Activated CD8-positive, alpha-beta memory T cell treated with anti-CD3 and anti-CD28 coated beads, Interleukin-2, amount 50 U/mL, for 48 hours (primary cell): ENCODE results near the gene COP1.

ENCODE experiments used
- DNase-seq: peaks from one replicate; pipeline ENCODE4 v3.0.0-alpha.2; 2020

COP1 gene

DNA sequence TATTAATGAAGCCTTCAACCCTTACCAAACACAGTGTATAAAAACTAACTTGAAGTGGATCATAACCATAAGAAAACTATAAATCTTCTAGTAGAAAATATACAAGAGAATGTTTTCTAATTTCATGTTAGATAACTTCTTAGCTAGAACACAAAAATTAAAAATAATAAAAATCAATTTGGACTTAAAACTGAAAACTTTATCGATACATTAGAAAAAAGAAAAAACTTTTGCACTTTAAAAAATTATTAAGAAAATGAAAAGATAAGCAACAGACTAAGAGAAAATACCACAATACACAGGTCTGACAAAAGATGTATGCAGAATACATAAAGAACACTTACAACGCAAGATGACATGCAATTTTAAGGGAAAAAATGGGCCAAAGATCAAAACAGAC, 8.7 kb downstream of the COP1 start:
- DNase-seq = no peak

GRCh38 chr1:176196728-176197127, 10.4 kb downstream of the COP1 start:
- no peak for DNase-seq

- no peak for DNase-seq
These were observed 11.5 kb downstream of the COP1 start for GRCh38 chr1:176195547-176195946.

DNA sequence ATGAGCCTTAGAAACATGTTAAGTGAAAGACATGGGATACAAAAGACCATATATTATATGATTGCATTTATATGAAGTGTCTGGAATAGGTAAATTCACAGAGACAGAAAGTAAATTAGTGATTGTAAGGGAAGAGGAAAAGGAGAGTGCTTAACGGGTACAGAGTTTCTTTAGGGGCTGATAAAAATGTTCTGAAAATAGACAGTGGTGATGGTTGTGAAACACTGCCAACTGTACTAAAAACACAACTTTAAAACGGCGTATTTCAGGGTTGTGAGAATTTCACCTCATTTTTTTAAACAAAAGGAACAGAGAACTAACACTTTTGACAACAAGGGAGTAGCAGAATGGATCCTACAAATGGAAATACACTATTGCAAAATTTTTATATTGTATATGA, 13.4 kb downstream of the COP1 start:
- DNase-seq = no peak

- DNase-seq = no peak
These were observed 14.1 kb downstream of the COP1 start for GRCh38 chr1:176193023-176193422.

DNA sequence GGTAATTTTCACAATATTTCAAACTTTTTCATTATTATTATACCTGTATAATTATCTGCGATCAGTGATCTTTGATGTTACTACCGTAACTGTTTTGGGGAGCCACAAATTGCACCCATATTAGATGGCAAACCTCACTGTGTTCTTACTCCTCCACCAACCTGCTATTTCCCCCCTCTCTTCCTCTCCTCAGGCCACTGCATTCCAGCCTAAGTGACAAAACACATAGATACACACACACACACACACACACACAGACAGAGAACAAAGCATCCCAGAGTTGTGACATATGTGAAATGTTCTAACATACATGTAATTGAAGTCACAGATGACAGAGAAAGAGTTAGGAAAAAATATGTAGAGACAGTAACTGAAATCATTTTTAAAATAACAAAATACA, 18.5 kb downstream of the COP1 start:
- no peak for DNase-seq

- no peak for DNase-seq
These were observed 20.1 kb downstream of the COP1 start for GRCh38 chr1:176187001-176187400.

DNA sequence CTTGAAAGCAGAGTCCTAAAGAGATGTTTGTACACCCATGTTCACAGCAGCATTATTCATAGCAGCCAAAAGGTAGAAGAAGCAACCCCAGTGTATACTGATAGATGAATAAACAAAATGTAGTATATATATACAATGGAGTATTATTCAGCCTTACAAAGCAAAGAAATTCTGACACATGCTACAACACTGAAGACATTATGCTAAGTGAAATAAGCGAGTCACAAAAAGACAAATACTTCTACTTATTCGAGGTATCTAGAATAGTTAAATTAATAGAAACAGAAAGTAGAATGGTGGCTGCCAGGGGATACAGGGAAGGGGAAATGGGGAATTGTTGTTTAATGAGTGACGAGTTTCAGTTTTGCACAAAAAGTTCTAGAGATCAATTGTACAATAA, 23.5 kb downstream of the COP1 start:
- no peak for DNase-seq

DNA sequence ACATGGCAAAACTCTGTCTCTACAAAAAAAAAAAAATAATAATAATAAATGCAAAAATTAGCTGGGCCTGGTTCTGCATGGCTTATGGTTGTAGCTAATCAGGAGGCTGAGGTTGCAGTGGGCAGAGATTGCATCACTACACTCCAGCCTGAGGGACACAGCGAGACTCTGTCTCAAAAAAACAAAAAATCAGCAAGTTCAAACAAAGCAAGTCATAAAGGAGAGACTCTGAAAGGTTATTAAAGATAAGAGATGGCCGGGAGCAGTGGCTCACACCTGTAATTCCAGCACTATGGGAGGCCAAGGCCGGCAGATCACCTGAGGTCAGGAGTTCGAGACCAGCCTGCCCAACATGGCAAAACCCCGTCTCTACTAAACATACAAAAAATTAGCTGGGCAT, 28.8 kb downstream of the COP1 start:
- DNase-seq = no peak

- no peak for DNase-seq
These were observed 29.3 kb downstream of the COP1 start for GRCh38 chr1:176177764-176178163.

GRCh38 chr1:176174108-176174507, 33.0 kb downstream of the COP1 start:
- no peak for DNase-seq

DNA sequence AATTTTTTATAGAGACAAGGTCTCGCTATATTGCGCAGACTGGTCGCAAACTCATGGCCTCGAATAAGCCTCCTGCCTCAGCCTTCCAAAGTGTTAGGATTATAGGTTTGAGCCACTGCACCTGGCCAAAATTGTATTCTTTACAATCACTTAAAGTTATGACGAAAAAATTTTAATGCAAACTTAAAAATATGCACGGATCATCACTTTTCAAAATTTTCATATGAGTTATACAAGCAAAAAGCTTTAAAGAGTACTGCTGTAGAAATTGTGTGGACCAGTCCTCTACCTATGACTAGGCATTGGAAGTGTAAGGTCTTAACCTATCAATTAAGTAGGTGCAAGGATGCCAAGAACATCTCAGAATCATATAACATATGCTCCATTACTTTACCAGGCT, 34.9 kb downstream of the COP1 start:
- DNase-seq = no peak

DNA sequence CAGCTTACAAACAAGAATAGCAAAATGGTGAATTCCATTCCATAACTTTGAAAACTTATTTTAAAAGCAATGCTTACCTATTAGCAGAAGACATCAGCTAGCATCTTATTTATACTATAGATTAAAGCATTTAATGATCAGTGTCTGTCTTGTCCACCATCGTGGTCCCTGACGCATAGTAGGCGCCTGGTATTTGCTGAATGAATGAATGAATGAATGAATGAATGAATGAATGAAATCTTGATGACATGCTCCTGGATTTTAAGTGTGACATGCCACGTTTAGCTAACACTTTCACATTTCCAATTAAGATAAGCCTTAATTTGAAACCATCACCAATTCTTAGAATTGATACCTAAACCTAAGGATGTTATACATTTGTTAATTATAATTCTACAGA, 39.9 kb downstream of the COP1 start:
- no peak for DNase-seq

DNA sequence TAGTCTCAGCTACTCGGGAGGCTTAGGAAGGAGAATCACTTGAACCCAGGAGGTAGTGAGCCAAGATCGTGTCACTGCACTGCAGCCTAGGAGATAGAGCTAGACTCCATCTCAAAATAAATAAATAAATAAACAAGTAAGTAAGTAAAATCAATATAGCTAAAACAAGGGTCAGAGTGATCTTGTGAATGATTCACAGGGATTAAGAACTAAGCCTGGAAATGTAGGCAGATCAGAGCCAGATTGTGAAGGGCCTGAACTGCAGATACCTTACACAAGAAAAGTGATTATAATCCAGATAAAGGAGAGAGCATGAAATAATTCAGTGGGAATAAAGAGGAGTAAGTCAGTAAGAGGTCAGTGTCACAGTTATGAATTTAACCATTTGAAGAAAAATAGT, 41.5 kb downstream of the COP1 start:
- DNase-seq = no peak

DNA sequence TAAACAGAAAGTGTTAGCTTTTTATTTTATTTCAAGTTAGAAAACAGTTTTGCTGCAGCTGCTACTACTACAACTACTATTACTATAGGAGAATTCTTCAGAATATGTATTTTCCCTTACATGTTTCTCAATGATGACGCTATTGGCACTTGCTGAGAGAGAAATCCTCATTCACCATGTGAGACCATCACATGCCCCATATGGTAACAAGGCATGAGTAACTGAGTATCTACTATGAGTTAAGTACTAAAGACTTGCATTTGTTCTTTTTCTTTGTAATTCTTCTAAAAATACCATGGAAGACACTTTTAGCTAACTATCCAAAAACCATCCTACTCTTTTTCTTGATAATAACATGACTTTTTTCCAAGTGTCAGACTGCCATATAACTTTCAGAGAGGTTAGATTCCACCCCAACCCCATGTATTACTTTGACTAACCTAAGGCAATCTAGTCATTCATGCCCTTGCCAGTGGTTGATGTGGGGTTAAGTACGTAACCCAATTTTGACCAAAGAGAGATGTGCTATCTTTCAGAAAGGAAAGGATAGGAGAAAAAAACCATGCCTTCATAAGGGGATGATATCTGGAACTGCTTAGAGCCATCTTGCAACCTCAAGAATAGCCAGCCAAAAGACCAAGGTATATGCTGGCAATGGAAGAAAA, 42.9 kb downstream of the COP1 start:
- DNase-seq = no peak

GRCh38 chr1:176159993-176160392, 47.1 kb downstream of the COP1 start:
- no peak for DNase-seq

- no peak for DNase-seq
These were observed 49.1 kb downstream of the COP1 start for GRCh38 chr1:176157995-176158394.

DNA sequence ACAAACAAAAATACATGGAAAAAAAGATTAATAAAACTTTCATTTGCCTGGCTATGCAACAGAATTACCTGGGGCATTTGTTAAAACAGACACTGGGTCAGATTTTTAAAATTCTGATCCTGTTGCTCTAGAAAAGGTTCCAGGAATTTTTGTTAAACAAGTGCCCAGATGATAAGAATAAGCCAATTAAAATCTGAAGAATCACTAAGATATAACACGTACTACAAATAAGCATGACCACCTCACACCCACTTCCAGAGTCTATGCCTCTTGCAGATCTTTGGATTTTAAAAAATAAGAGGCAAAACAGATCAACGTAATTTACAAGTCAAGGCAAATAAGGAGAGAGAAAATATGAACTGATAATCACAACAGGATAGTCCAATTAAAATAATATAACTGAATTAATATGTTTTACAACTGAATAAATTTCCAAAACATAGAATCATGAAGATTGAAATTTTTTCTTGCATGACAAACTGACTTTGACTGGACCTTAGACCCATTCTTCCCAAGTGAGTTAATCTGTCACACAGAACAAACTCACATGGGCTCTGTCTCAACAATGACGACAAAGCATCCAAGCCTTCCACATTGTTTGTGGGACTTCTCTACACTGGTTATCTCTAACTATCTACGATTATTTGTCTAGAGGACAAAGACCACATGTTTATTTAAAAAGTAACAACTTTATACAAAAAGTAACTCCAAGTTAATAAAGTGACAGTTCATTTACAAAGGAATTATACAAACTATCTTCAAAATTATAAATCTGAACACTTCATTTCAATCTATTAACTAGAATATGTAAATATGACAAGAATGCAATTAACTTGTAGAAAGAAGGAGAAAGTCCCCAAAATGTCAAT, 56.9 kb downstream of the COP1 start:
- DNase-seq = no peak

- DNase-seq = no peak
These were observed 62.6 kb downstream of the COP1 start for GRCh38 chr1:176144526-176144925.

- DNase-seq = no peak
These were observed 64.1 kb downstream of the COP1 start for GRCh38 chr1:176142973-176143372.

- DNase-seq = no peak
These were observed 65.6 kb downstream of the COP1 start for GRCh38 chr1:176141449-176141848.

- DNase-seq = no peak
These were observed 70.2 kb downstream of the COP1 start for GRCh38 chr1:176136891-176137290.

GRCh38 chr1:176134666-176135065, 72.4 kb downstream of the COP1 start:
- no peak for DNase-seq

- no peak for DNase-seq
These were observed 84.8 kb downstream of the COP1 start for GRCh38 chr1:176122282-176122681.

GRCh38 chr1:176119549-176119948, 87.5 kb downstream of the COP1 start:
- DNase-seq = no peak
